SK-N-SH treated with all-trans-retinoic acid at 6 μM for 48 hours (cell line): ENCODE measurements around the gene NSD2.

Experiments used
- ATAC-seq: fragments of 200-7000 bp; cut with Tn5 transposase; 3 replicates; pipeline ENCODE4 v1.9.1; 2020; ENCODE audit warnings: mild to moderate bottlenecking, moderate library complexity
- ARNTL ChIP-seq: fragments of 450-650 bp; formaldehyde crosslinking; IDR thresholded peaks from 2 replicates; pipeline ENCODE4 v1.5.0; 2020; ENCODE audit warnings: low read depth, mild to moderate bottlenecking, moderate library complexity, borderline replicate concordance
- BACH2 ChIP-seq: fragments of 250-450 bp; sonication (Bioruptor Pico); IDR thresholded peaks from 2 replicates; pipeline ENCODE4 v1.9.0; 2021; ENCODE audit warnings: mild to moderate bottlenecking, borderline replicate concordance
- CSDC2 ChIP-seq: fragments of 250-450 bp; sonication (Bioruptor Pico); IDR thresholded peaks from 2 replicates; pipeline ENCODE4 v1.5.0; 2020; ENCODE audit warnings: mild to moderate bottlenecking, moderate library complexity
- ESRRG ChIP-seq: fragments of 250-450 bp; sonication (Bioruptor Pico); IDR thresholded peaks from 2 replicates; pipeline ENCODE4 v1.6.1; 2021; ENCODE audit warnings: mild to moderate bottlenecking
- ISL1 ChIP-seq: fragments of 250-450 bp; sonication (Bioruptor Pico); IDR thresholded peaks from 2 replicates; pipeline ENCODE4 v2.1.2; 2022; ENCODE audit warnings: mild to moderate bottlenecking, moderate library complexity
- OSR1 ChIP-seq: fragments of 250-450 bp; sonication (Bioruptor Pico); IDR thresholded peaks from 2 replicates; pipeline ENCODE4 v1.8.0; 2022; ENCODE audit warnings: moderate library complexity, mild to moderate bottlenecking, inconsistent platforms
- PATZ1 ChIP-seq: fragments of 250-450 bp; sonication (Bioruptor Pico); IDR thresholded peaks from 2 replicates; pipeline ENCODE4 v1.8.0; 2020; ENCODE audit warnings: mild to moderate bottlenecking, moderate library complexity, borderline replicate concordance
- POU6F1 ChIP-seq: fragments of 250-450 bp; sonication (Bioruptor Pico); IDR thresholded peaks from 2 replicates; pipeline ENCODE4 v1.8.0; 2021; ENCODE audit warnings: low read depth, mild to moderate bottlenecking, moderate library complexity, borderline replicate concordance
- PPARA ChIP-seq: fragments of 250-450 bp; sonication (Bioruptor Pico); IDR thresholded peaks from 2 replicates; pipeline ENCODE4 v1.5.0; 2020; ENCODE audit warnings: mild to moderate bottlenecking, borderline replicate concordance
- RARB ChIP-seq: fragments of 250-450 bp; sonication (Bioruptor Pico); IDR thresholded peaks from 2 replicates; pipeline ENCODE4 v1.8.0; 2021; ENCODE audit warnings: mild to moderate bottlenecking, moderate library complexity
- SNAI2 ChIP-seq: fragments of 250-450 bp; sonication (Bioruptor Pico); IDR thresholded peaks from 2 replicates; pipeline ENCODE4 v1.5.0; 2020; ENCODE audit warnings: mild to moderate bottlenecking, moderate library complexity
- TCF4 ChIP-seq: fragments of 250-450 bp; sonication (Bioruptor Pico); IDR thresholded peaks from 2 replicates; pipeline ENCODE4 v1.8.0; 2021; ENCODE audit warnings: mild to moderate bottlenecking, moderate library complexity, borderline replicate concordance
- ZFP3 ChIP-seq: fragments of 250-450 bp; sonication (Bioruptor Pico); IDR thresholded peaks from 2 replicates; pipeline ENCODE4 v1.5.0; 2020; ENCODE audit warnings: mild to moderate bottlenecking, moderate library complexity
- ZFP30 ChIP-seq: fragments of 450-650 bp; formaldehyde crosslinking; IDR thresholded peaks from 2 replicates; pipeline ENCODE4 v1.5.0; 2022; ENCODE audit warnings: mild to moderate bottlenecking, moderate library complexity
- ZNF565 ChIP-seq: fragments of 450-650 bp; formaldehyde crosslinking; conservative IDR thresholded peaks from 2 replicates; pipeline ENCODE4 v1.5.0; 2020; ENCODE audit warnings: low read depth, mild to moderate bottlenecking, moderate library complexity
- ZNF70 ChIP-seq: fragments of 450-650 bp; formaldehyde crosslinking; IDR thresholded peaks from 2 replicates; pipeline ENCODE4 v1.5.0; 2020; ENCODE audit warnings: mild to moderate bottlenecking, moderate library complexity
- ZNF8 ChIP-seq: fragments of 450-650 bp; formaldehyde crosslinking; IDR thresholded peaks from 2 replicates; pipeline ENCODE4 v1.5.0; 2020; ENCODE audit warnings: mild to moderate bottlenecking, moderate library complexity
- TF ChIP-seq, protein P1 (sequence below): fragments of 250-450 bp; sonication (Bioruptor Pico); IDR thresholded peaks from 2 replicates; pipeline ENCODE4 v1.5.1; 2020; ENCODE audit warnings: low read depth, mild to moderate bottlenecking, moderate library complexity
- TF ChIP-seq, protein P2 (sequence below): fragments of 250-450 bp; sonication (Bioruptor Pico); IDR thresholded peaks from 2 replicates; pipeline ENCODE4 v1.5.1; 2021; ENCODE audit warnings: mild to moderate bottlenecking, moderate library complexity
- TF ChIP-seq, protein P3 (sequence below): fragments of 250-450 bp; sonication (Bioruptor Pico); IDR thresholded peaks from 2 replicates; pipeline ENCODE4 v1.5.0; 2020; ENCODE audit warnings: mild to moderate bottlenecking, moderate library complexity

The NSD2 gene

GRCh38 chr4:1826531-1827350, 44.5 kb upstream of the NSD2 start:
- TF ChIP-seq SNAI2 (CRISPR knock-in tag) (no peak), BACH2 (CRISPR knock-in tag) (no peak), ZFP3 (no peak), ISL1 (CRISPR knock-in tag) (no peak), CSDC2 (CRISPR knock-in tag) (no peak), ARNTL (CRISPR knock-in tag) (no peak), ZNF8 (CRISPR knock-in tag) (no peak), TCF4 (CRISPR knock-in tag) (no peak), PPARA (CRISPR knock-in tag) (no peak), ZNF565 (CRISPR knock-in tag) (no peak), RARB (CRISPR knock-in tag) (no peak), ESRRG (CRISPR knock-in tag) (no peak), ZNF70 (CRISPR knock-in tag) (no peak), POU6F1 (CRISPR knock-in tag) (no peak), ZFP30 (CRISPR knock-in tag) (no peak)
- TF ChIP-seq, protein P1, sequence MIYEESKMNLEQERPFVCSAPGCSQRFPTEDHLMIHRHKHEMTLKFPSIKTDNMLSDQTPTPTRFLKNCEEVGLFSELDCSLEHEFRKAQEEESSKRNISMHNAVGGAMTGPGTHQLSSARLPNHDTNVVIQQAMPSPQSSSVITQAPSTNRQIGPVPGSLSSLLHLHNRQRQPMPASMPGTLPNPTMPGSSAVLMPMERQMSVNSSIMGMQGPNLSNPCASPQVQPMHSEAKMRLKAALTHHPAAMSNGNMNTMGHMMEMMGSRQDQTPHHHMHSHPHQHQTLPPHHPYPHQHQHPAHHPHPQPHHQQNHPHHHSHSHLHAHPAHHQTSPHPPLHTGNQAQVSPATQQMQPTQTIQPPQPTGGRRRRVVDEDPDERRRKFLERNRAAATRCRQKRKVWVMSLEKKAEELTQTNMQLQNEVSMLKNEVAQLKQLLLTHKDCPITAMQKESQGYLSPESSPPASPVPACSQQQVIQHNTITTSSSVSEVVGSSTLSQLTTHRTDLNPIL: no peak
- TF ChIP-seq, protein P2, sequence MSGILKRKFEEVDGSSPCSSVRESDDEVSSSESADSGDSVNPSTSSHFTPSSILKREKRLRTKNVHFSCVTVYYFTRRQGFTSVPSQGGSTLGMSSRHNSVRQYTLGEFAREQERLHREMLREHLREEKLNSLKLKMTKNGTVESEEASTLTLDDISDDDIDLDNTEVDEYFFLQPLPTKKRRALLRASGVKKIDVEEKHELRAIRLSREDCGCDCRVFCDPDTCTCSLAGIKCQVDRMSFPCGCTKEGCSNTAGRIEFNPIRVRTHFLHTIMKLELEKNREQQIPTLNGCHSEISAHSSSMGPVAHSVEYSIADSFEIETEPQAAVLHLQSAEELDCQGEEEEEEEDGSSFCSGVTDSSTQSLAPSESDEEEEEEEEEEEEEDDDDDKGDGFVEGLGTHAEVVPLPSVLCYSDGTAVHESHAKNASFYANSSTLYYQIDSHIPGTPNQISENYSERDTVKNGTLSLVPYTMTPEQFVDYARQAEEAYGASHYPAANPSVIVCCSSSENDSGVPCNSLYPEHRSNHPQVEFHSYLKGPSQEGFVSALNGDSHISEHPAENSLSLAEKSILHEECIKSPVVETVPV (CRISPR knock-in tag): no peak
- TF ChIP-seq, protein P3, sequence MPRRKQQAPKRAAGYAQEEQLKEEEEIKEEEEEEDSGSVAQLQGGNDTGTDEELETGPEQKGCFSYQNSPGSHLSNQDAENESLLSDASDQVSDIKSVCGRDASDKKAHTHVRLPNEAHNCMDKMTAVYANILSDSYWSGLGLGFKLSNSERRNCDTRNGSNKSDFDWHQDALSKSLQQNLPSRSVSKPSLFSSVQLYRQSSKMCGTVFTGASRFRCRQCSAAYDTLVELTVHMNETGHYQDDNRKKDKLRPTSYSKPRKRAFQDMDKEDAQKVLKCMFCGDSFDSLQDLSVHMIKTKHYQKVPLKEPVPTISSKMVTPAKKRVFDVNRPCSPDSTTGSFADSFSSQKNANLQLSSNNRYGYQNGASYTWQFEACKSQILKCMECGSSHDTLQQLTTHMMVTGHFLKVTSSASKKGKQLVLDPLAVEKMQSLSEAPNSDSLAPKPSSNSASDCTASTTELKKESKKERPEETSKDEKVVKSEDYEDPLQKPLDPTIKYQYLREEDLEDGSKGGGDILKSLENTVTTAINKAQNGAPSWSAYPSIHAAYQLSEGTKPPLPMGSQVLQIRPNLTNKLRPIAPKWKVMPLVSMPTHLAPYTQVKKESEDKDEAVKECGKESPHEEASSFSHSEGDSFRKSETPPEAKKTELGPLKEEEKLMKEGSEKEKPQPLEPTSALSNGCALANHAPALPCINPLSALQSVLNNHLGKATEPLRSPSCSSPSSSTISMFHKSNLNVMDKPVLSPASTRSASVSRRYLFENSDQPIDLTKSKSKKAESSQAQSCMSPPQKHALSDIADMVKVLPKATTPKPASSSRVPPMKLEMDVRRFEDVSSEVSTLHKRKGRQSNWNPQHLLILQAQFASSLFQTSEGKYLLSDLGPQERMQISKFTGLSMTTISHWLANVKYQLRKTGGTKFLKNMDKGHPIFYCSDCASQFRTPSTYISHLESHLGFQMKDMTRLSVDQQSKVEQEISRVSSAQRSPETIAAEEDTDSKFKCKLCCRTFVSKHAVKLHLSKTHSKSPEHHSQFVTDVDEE (CRISPR knock-in tag): no peak
- ATAC-seq: no peak

DNA sequence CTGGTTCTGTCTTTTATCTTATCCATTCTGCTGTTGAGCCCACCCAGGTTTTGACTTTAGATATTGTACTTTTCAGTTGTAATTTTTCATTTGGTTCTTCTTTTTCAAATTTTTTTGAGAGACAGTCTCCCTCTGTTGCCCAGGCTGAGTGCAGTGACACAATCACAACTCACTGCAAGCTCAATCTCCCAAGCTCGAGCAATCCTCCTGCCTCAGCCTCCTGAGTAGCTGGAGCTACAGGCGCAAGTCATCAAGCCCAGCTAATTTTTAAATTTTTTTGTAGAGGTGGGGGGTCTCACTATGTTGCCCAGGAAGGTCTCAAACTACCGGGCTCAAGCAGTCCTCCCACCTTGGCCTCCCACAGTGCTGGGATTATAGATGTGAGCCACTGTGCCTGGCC, 41.0 kb upstream of the NSD2 start:
- no peak for ATAC-seq
- TF ChIP-seq, protein P2 (CRISPR knock-in tag): no peak
- TF ChIP-seq OSR1 (CRISPR knock-in tag) (no peak), PPARA (CRISPR knock-in tag) (no peak), ISL1 (CRISPR knock-in tag) (no peak), RARB (CRISPR knock-in tag) (no peak), SNAI2 (CRISPR knock-in tag) (no peak), ZNF8 (CRISPR knock-in tag) (no peak), ZFP3 (no peak), BACH2 (CRISPR knock-in tag) (no peak), POU6F1 (CRISPR knock-in tag) (no peak), PATZ1 (CRISPR knock-in tag) (no peak), CSDC2 (CRISPR knock-in tag) (no peak), TCF4 (CRISPR knock-in tag) (no peak)
- TF ChIP-seq, protein P3 (CRISPR knock-in tag): no peak
- TF ChIP-seq, protein P1: no peak
